Spinal cord (tissue), 10 donors: ENCODE results near the gene TRIM73. TPM values are rescaled to one million over a fixed set of nuclear protein-coding genes. Genes with fewer than 3 reads are reported as not detected.
"Not testable (repeated sequence)": the region's sequence is repeated elsewhere in the genome, so short reads cannot be mapped to it uniquely, and the experiment has no call there.

Source experiments
- DNase-seq, 6 donors: peaks; one replicate each; pipeline versions ENCODE4 v3.0.0 to v3.0.0-alpha.2; 2013 to 2015; ENCODE audit warnings: low spot score in 6 of 6, low read depth in 4 of 6
- H3K27ac ChIP-seq: one replicate; pipeline ENCODE4 v1.5.1; 2013; ENCODE audit warnings: low read depth, low read length, control low read depth
- H3K27me3 ChIP-seq: one replicate; pipeline ENCODE4 v1.6.1; 2013; ENCODE audit warnings: low read length; ENCODE audit not compliant: control insufficient read depth, insufficient read depth
- H3K36me3 ChIP-seq: one replicate; pipeline ENCODE4 v1.6.1; 2013; ENCODE audit warnings: low read length; ENCODE audit not compliant: control insufficient read depth, insufficient read depth
- H3K4me1 ChIP-seq: one replicate; pipeline ENCODE4 v1.6.1; 2013; ENCODE audit warnings: low read length; ENCODE audit not compliant: control insufficient read depth, insufficient read depth
- H3K4me3 ChIP-seq: one replicate; pipeline ENCODE4 v1.5.1; 2013; ENCODE audit warnings: low read depth, low read length, control low read depth
- H3K9me3 ChIP-seq: one replicate; pipeline ENCODE4 v1.6.1; 2013; ENCODE audit warnings: low read length; ENCODE audit not compliant: control insufficient read depth, insufficient read depth
- WGBS: methylation state at CpG from one replicate; pipeline ENCODE4 v1.1.5; 2013; ENCODE audit warnings: missing lambda C conversion rate; ENCODE audit not compliant: insufficient coverage; 5-methylcytosine and 5-hydroxymethylcytosine counted together
- polyA plus RNA-seq, 2 donors: library from polyadenylated mRNA; unstranded; fragments of 120-200 nt; gene quantifications; one replicate each; pipeline ENCODE4 v1.2.1, GENCODE V29; 2013; ENCODE audit not compliant: insufficient read length in 2 of 2
- small RNA-seq: library from RNA; depleted of rRNA; stranded (forward); fragments of <200 nt; gene quantifications from one replicate; pipeline ENCODE3, GENCODE V24; 2014; ENCODE audit warnings: low replicate concordance
- total RNA-seq, 2 donors: library from RNA; depleted of rRNA in 1 of 2; stranded (reverse); fragments of 120-200 nt in 1 of 2; fragments of >200 nt in 1 of 2; gene quantifications; one replicate each; pipeline versions ENCODE4 v1.2.3 to v1.2.4, GENCODE V29; 2013 to 2014
- donor health status: healthy.

The TRIM73 gene
- total and polyA plus RNA-seq, 4 donors, result 1.4 to 9.9 (median 4.1) TPM

DNA sequence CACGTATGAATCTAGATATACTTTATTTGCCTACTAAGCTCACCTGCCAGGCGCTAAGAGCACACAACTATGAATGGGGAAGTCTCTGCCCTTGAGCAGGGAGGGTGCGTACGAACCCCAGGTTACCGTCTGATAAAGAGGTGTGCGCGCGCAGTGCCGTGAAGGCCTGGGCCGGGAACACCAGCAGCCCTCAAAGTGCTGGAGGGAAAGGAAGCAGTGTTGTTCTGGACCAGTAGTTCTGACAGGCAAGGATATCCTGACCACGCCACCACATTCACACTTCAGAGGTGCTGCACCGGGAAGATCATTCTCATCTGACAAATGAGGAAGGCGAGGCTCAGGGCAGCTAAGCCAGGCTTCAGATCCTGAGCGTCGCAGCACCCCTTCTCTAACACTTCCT, 28.1 kb downstream of the TRIM73 start:
- not testable (repeated sequence) for DNase-seq, H3K4me3 ChIP-seq, H3K9me3 ChIP-seq, H3K27ac ChIP-seq, H3K27me3 ChIP-seq, H3K4me1 ChIP-seq
- H3K36me3 ChIP-seq, result peaks cover 47% of the 10 kb centered on the region
- 100% methylated on average over 4 of the region's 15 CpGs for WGBS

DNA sequence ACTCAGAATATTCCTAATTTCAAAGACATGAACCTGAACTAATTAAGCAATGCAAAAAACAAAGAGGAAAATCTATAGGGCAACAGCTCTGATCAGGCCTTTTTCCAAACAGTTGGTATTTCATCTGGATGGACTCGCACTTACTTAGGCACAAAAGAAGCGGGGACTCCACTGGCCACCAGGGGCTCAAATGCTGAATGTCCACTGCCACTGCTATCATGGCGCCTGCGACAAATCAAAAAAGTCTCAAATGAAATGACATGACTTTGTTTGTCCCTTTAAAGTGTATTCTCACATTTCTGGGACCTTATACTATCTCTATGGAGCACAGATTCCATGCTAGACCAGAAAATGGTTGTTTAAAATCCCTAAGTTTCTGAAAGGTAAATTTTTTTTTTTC, 43.6 kb downstream of the TRIM73 start:
- not testable (repeated sequence) for H3K4me1 ChIP-seq, H3K4me3 ChIP-seq, H3K27me3 ChIP-seq, H3K9me3 ChIP-seq, H3K27ac ChIP-seq, DNase-seq
- H3K36me3 ChIP-seq, result peaks cover 32% of the 10 kb centered on the region
- 97% methylated on average over 4 of the region's 4 CpGs for WGBS

DNA sequence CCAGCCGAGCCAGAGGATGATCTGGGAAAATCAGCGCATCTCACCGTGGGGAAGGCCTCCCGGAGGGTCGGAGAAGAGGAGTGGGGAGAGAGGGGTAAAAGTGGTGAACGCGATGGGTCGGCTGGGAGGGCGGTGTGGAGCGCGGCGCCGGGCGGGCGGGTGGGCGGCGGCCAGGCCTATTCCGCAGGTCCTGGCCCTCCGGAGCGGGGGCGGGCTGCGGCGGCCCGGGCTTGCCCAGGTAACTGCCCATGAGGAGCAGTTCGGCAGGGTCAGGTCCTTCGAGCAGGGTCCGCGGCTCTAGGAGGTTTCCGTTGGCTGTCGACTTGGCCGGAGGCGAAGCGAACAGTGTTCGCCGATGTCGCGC, 46.7 kb downstream of the TRIM73 start:
- peaks cover 20% of the 10 kb centered on the region for H3K36me3 ChIP-seq
- not testable (repeated sequence) for H3K4me1 ChIP-seq, DNase-seq, H3K27me3 ChIP-seq, H3K9me3 ChIP-seq, H3K27ac ChIP-seq
- peak overlapping the region; percentile 9 for H3K4me3 ChIP-seq
- whole genome bisulfite sequencing, result 0% methylated on average over 2 of the region's 37 CpGs

- not testable (repeated sequence) for H3K27me3 ChIP-seq, H3K9me3 ChIP-seq, H3K4me1 ChIP-seq
- peak overlapping the region; percentile 67 for H3K27ac ChIP-seq
- H3K36me3 ChIP-seq, result peaks cover 18% of the 10 kb centered on the region
- peak in 5 of 6 donors; percentile 1 to 57 (median 5) for DNase-seq
- H3K4me3 ChIP-seq, result peak overlapping the region; percentile 54
- 0% methylated on average over 6 of the region's 76 CpGs for WGBS
These were observed 47.2 kb downstream of the TRIM73 start for GRCh38 chr7:75442465-75443111.

GRCh38 chr7:75449946-75450345, 54.5 kb downstream of the TRIM73 start:
- not testable (repeated sequence) for H3K4me3 ChIP-seq, H3K36me3 ChIP-seq, DNase-seq, H3K9me3 ChIP-seq, H3K27me3 ChIP-seq, H3K27ac ChIP-seq, H3K4me1 ChIP-seq
- WGBS, result no CpG with 5 or more reads among the region's 5 CpGs

DNA sequence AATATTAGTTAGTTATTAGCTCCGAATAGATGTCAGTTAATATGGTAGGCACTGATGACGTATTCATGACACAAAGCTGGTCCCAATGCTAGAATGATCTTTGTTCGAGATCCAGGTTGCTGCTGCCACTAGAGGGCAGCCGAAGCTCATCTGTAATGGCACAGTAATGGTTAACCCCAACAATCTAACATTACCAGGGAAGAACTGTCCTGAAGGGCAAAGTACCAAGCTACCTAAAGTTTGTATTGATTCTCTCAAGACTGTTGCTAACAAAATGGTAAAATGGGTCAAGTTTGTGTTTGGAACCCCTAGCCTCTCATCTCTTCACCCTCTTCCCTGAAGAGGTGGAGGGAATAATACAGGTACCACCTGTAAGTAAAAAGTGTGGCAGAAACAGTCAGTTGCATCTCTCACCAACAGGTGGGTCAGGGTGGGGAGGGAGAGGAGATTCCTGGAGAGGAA, 57.1 kb downstream of the TRIM73 start:
- H3K4me1 ChIP-seq, DNase-seq, H3K4me3 ChIP-seq, H3K27me3 ChIP-seq, H3K27ac ChIP-seq, H3K36me3 ChIP-seq, H3K9me3 ChIP-seq: not testable (repeated sequence)
- no CpG with 5 or more reads among the region's 4 CpGs for WGBS

Small RNA genes within 50 kb of the gene (small RNA-seq; reads per million reads assigned to genes)
- not detected for gene RF00019

Other genes with a start within 250 kb of the TRIM73 start
- 10 to 100 TPM; 17.4 to 19.9 TPM for gene POM121C, start 90.7 kb downstream of the TRIM73 start, total RNA-seq
- gene POM121C, start 90.7 kb downstream of the TRIM73 start, polyA plus RNA-seq, result 10 to 100 TPM; 49.4 to 69.3 TPM
- gene SPDYE5, start 96.7 kb downstream of the TRIM73 start, total RNA-seq, result under 1 TPM; 0.10 to 0.11 TPM
- gene SPDYE5, start 96.7 kb downstream of the TRIM73 start, polyA plus RNA-seq, result 10 to 100 TPM in 1 of 2 donors, 1 to 10 TPM in 1; 2.0 to 10.2 TPM